GM21786 (cell line): ENCODE results near the gene FSTL1.

Experiments used
- ATAC-seq: cut with Tn5 transposase; IDR thresholded peaks from one replicate; pipeline ENCODE4 v1.9.1; 2021; ENCODE audit not compliant: unreplicated experiment

Gene FSTL1

DNA sequence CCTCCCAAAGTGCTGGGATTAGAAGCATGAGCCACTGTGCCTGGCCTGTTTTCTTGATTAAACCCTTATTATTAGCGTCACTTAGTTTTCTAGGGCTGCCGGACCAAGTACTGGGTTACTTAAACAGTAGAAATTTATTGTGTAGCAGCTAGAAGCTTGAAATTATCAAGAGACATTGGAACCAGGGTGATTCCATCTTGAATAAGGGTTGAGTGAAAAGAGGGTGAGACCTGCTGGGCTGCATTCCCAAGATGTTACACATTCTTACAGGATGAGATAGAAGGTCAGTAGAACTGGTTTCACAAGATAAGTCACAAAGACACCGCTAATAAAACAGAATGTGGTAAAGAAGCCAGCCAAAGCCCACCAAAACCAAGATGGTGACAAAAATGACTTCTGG, 18.6 kb upstream of the FSTL1 start:
- no peak for ATAC-seq

DNA sequence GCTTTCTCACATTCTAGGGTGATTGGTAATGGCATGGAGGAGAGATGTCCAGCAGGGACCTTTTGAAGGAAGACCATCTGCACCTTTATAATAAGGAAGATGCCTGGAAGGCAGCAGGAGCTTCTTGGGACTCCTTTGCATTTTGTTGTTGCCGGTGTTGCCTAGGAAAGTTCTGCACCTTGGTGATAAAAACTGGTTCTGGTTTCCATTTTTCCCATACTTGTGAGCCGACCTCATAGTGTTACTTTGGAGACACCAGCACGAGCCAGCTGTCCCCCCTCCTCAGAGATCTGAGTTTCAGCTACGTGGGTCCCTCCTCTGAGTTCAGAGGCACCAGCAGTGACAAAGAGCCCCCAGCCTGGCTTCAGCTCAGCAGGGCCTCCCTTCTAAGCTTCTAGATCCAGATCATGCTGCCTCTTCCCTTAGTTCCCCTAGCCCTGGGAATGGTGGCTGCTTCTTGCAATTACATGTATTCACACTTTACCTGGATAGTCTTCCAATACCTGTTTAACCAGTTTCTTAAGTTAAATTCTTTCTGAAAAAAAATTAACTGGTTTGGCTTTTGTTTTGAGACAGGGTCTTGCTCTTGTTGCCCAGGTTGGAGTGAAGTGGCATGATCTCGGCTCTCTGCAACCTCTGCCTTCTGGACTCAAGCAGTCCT, 18.0 kb upstream of the FSTL1 start:
- ATAC-seq = no peak

DNA sequence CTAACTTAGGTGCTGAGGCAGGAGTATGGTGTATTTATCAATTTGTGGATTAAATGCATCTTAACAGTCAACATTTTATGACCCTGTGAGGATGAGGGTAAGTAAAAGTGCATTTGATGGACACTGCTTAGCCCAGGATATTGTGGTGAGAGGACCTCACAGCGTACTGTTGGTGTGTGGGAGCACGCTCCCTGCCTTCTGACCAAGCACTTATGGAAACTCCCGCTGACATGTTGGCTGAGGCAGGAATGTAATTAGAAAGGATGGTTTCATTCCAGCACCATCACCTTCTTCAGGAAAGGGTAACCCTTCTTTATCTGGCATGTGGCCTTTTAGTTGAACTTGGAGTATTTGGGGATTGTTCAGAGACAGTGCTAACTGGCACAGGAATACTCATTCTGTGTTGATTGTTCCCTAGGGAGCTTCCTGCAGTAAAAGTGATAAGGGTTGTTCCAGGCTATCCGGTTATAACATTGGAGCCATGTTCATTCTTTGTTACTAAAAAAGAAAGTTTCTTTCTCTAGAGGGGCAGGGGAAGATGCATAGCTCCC, 11.7 kb upstream of the FSTL1 start:
- no peak for ATAC-seq

DNA sequence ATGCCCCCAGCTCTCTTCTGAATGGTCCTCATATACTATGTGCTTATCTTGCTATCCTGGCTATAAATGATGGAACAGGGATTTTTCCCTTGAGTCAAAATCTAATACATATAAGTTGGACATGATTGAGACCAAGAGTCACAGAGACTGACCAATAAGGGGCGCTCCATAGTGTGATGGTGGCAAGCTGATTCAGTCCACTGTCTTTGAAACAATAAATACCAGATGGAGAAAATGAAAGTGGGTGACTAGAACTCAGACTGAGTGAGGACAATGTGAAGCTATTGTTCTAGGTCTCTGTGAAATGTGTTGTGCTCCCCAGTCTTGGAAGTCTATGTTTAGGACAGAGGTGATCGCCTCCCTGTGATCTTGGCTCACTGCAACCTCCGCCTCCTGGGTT, 10.6 kb upstream of the FSTL1 start:
- no peak for ATAC-seq

DNA sequence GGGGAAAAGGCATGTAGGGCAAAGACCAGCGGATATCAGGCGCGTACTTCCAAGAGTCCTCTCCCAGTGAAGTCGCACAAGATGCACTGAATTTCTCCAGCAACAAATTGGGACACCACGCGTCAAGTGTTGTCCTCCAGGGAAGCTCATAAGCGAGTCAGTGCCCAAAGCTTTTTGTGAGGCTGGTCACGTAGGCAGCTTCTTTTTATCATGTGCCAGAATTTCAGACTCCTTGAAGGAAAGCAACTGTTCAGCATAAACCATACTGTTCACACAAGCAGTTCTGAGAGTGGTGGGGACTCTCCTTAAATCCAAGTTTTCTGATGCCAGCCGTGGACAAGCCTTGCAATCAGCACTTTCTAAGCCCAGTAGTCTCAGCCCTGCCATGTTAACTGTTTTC, 10.1 kb upstream of the FSTL1 start:
- no peak for ATAC-seq

DNA sequence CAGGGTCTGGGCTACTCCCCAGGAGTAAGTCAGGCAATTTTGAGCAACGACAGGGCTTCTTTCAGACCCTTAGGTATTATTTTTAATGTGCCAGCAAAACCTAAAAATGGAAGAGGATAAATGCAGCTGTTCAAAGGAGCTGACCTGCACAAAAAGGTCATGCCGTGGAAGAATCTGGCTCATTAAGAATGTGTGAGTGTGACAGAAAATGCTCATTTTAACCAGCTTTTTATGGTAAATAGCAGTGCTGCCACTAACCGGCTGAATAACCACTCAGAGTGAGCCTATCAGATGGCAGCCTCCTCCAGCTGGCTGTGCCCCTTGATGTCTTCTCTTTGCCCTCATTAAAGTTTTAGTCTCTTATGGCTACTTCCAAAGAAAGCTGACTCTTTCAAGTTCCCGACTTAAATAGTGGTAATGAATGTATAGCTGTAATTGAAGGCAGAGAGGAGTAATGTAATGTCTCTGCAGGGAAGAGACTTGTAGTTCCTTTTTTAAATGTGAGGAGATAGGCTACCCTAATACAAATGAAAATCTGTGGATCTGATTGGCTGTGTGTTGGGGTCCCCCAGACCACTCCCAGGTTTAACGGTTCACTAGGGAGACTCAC, 9.5 kb upstream of the FSTL1 start:
- ATAC-seq = no peak

DNA sequence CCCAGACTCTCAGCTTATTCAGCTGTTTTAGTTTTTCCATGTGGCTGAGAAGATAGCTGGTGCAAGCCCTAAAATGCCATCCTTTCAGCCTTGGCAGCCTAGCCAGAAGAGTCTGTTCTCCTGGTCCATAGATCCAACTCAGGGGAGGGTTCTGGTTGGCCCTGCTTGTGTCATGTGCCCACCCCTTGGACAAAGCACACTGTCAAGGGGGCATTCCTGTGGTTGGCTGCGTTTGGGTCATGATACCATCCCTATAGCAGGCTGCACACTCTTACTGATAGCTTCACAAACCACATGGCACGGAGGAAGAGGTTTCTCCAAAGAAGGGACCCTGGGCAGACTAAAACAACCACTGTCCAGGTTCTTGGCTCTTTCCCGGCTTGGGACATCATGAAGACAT, 8.4 kb upstream of the FSTL1 start:
- ATAC-seq = no peak

DNA sequence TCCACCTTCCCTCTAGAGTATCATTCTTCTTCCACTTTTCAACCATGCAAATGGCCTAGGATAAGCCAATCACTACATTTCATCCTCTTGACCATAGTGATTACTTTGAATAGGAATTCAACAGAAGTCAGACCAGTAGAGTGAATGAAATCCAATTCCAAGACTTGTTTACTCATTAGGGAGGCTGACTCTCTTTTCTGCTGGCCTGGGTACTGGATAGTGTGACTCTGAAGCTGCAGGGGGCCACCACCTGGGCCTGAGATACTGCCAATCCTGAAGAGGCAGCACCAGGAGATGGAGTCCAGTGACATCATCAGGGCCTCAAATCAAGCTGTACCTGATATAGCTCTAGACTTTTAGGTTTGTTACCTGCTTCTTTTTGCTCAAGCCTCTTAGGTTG, 7.0 kb upstream of the FSTL1 start:
- no peak for ATAC-seq

DNA sequence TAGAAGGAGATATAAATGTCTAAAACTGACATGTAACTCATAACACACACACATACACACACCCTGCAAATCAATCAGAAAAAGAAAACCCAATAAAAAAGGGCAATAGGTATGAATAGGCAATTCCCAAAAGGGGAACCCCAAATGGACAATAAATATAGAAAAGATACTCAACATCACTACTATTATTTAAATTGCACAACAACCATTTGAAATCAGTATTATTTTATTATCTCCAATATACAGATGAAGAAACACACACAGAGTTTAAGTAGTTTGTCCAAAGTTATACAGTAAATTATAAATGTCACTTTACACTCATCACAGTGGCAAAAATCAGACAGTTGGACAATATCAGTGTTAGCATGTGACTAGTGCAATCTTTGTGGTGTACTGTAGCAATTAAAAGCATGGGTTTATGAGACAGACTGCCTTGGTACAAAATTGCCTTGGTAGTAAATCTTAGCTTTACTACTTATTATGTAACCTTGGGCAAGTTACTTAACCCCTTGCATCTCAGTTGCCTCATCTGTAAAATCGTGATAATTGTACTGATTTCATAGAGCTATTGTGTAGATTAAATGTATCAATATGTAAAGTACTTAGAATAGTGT, 3.4 kb upstream of the FSTL1 start:
- no peak for ATAC-seq

DNA sequence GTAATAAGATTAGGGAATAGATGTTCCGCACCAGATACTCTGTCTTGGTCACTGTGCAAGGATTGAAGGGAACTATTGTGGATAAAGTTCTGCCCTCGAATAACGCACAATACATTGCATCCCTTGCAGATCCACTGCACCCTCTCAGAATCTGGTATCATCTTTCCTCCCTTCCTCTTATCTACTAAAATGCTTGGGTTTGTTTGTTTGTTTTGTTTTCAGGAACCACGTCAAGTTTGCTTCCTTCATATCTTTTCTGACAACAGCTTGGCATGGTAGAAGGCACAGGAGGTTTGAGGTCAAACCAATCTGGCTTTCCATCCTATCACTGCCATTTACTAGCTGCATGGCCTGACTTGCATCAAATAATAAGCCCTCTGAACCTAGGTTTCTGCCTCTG, 2.0 kb upstream of the FSTL1 start:
- ATAC-seq = no peak

DNA sequence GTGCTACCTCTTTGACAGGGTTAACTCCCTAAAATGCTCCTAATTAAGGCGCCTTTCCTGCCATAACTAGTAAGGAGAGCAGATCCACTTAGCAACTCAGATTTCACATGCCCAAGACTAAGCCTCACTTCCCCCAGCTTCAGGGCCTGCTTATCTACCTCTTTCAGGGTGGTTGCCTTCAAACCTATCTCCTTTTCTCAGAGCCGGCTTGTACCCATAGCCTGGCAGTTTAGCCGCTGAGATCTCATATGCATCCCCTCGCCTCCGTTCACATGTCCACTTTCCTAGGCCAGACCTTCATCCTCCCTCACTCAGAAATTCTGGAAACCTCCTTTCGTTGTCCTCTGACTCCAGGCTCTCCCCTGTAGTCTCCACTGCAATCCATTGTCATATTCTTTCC, 1.0 kb upstream of the FSTL1 start:
- no peak for ATAC-seq

DNA sequence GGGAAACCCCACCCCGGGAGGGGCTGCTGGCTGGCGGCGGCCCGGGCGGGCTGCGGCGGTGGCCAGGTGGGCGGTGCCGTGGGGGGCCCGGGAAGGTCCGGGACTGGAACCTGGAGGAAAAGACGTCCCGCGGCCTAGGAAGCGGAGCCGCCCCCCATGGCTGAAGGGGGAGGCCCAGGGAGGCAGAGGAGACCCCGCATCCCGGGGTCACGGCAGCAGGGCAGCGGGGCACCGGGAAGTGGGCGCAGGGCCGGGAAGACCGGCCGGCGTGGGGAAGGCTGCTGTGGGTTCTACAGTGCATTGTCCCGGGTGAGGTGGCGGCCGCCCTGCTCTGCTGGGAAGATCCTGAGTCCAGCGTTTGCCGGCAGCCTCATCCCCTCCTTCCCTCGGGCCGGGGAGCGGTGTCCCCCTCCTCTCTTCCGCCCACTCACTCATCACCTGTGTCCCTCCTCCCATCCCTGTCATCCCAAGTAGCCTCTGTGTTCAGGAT, 525 bp upstream of the FSTL1 start:
- no peak for ATAC-seq

DNA sequence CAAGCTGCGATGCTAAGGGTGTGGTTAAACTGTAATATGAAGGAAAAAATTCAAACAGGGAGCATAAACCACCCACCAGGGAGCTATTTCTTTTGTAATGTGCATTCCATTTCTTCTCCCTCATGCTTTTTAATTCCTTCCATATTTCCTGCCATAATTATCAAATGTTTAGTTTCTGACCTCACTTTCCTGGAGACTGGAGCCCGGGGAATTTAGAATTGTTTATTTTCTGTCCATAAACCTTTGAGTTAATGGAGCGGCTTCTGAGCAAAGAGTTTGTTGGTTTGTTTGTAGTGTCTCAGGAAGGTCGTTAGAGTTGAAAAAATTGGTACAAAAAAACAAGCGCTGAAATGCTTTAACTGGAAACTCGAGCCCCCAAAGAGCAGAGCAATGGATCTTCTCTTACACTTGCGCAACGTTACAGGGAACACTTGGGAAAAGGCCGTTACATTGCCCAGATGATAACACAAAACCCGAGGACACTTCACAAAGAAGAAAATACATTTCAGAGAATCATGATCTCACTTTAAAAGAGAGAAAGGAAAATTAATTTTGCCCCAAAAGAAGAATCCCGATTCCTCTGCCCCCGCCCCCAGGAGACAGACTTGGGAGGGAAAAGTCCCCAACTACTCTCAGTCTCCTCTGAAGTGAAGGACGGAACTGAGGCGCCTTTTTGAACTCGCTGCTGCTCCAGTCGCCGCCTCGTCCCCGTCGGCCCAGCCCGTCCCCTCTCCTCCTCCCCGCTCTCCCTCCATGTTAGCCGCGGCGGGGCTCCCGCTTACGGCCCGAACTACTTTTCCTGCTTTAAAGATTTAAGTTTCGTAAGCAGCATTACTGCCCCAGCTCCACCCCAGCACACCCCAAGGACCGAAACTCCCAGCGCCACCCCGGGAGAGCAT, 842 bp downstream of the FSTL1 start:
- no peak for ATAC-seq

DNA sequence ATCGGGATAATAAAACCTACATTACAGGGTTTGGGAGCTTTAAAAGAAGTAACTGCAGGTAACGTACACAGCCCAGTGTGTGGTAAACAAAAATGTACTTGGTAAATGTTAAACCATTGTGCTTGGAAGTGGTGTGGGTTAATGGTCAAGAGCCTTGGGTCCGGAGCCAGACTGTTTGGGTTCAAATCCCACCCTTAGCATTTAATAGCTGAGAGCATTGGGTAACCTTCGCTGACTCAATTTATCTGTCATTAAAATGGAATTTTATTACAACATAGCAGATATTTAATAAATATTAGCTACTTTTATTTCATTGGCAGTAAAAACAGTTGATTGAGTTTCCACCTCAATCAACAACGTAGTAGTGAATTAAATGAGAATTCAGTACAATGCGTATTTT, 1.5 kb downstream of the FSTL1 start:
- no peak for ATAC-seq

DNA sequence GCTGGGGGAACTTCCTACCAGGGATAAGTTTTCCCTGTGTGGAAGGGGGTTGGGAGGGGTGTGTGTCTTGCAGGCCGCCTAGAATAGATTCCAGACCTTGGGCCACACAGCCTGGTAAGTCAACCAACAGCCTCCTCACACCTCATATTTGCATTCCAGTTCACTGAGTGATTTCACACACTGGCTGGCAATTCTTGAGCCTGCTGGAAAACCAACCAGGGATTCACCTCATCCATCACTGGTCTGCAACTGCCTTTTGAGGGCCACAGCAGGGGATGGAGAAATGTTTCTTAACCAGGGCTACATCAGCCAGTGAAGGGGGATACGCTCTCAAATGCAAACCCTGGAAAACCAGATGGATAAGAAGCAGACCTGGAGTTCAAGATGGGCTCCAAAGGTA, 2.0 kb downstream of the FSTL1 start:
- ATAC-seq = no peak

DNA sequence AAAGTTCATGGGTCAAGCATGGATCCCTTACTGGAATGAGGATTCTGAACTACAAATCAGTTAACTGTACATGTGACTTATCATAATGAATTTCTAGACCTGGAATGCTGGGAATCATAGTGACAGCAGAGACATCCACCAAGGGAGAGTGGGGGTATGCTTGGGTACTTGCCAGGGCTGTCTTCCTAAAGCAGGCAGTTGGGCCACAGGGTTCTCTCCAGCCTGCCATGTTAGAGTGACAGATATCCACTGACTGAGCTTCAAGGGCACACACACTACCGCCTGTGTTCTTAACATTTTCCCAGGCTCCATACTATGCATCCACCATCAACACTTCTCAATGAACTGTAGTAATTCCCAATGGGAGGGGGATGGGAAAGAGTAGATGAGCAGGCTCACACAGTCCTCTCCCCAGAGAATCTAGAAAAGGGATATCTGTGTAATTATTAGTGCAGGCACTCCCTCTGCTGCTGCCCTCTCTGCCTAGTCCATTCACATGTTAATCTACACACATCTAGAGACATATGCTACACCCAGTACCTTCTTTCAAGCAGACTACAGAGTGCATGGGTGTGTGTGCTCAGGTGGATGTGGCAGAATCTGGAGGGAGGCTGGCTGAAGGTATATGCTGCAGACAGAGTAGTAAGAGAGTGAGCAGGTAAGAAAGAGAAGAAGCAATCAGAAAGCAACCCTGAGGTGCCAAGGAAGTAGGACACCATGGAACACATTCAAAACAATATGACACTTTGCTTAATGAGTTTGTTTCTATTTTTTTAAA, 3.7 kb downstream of the FSTL1 start:
- no peak for ATAC-seq

DNA sequence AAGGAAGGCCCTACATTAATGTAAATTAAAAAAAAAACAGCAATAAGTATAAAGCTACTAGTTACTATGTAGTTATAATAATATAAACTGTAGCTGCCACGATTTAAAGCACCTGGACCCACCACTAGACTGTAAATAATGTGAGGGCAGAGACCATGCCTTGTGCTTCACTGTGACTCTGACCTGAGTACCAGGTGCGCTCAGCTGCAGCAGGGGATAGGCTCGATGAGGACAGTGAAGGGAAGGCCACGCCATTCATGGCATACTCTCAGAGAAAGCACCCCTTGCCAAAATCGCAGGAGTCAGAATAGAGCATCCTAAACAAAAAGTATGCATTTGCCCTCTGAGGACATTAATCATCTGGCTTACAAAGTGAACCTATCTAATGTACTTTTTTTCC, 5.1 kb downstream of the FSTL1 start:
- ATAC-seq = no peak

DNA sequence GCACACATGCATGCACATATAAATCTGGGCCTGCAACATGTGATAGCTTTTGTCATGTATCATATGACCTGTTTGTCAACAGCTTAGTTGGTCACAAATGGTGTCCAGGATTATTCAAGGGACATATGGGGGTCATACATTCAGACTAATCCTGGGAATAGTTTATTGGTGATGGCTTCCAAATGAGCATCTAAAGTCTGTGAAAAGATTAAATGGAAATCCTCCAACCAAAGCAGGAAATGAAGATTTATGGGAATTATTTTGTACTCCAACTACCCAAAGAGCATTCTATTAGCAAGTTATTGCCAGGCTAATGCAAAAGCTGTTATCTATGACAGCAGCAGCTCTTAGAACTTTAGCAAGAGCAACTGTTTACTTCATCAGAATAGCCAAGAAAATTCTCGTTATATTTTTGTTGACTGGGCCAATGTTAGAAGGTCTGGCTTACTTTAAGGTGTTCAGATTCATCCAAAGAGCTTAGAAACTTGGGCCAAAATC, 7.1 kb downstream of the FSTL1 start:
- no peak for ATAC-seq

DNA sequence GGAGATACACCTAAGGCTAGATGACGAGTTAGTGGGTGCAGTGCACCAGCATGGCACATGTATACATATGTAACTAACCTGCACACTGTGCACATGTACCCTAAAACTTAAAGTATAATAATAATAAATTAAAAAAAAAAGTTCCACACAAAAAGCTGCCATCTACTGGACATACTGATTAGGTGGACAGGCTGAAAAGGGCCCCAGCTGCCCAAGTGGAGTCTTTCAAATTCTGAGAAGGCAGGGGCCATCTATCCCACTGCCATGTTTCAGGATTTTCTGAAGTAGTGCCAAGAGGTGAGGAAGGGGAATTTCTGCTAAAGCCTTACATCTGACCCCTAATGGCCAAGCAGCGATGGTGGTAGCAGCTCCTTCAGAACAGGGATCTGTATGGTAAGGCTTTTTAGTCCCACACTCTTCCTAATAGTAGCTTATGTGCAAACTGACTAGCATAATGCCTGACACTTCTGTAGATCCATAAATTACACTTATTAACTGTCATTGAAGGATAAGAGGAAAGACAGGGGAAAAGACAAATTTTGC, 7.7 kb downstream of the FSTL1 start:
- ATAC-seq = no peak

DNA sequence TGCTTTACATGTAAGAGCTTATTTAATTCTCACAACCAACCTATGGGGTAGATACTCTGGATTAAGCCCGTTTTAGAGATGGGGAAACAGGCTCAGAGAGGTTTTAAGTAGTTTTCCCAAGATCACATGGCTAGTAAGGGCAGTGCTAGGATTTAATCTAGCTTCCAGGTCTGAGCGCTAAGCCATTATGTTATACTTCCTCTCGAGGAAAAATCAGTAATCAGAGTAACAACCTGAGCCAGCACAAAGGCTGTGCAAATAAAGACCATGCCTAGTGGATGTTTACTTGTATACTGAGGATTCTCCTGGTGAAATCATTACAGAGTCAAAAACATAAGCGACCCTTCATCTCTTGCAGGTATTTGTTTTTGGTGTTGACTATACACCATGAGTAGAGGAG, 9.0 kb downstream of the FSTL1 start:
- ATAC-seq = no peak
